H1 (cell line): ENCODE measurements around the gene SLC22A23. TPM values are rescaled to one million over a fixed set of nuclear protein-coding genes. Genes with fewer than 3 reads are reported as not detected.

Experiments
- polyA plus RNA-seq, 7 experiments: library from polyadenylated mRNA; depleted of rRNA in 3 of 7; stranded (reverse) in 5 of 7; unstranded in 2 of 7; fragments of >200 nt in 5 of 7; fragments of 200-250 nt in 2 of 7; gene quantifications; 1 replicate in 5 of 7; 2 replicates in 1 of 7; 4 replicates in 1 of 7; pipeline versions ENCODE4 v1.2.1 to v1.2.3, GENCODE V29; 2011 to 2013; ENCODE audit warnings: missing spikeins in 2 of 7, mixed read lengths in 2 of 7
- total RNA-seq: library from RNA; stranded (reverse); fragmentation: NEBNext Ultra II Directional; extraction: Animal tissue kit (Norgen Biotek cat#: 25700); gene quantifications from 2 replicates; pipeline ENCODE4 v1.2.1, GENCODE V29; 2021
- TF ChIP-seq, protein P1 (sequence below): fragments of 300-600 bp; sonication (generic); IDR thresholded peaks from 2 replicates; pipeline ENCODE4 v1.7.1; 2012; ENCODE audit warnings: low read length, moderate library complexity, mild to moderate bottlenecking, inconsistent platforms; ENCODE audit not compliant: insufficient replicate concordance

SLC22A23 gene
- total and polyA plus RNA-seq, 2 of the 8 experiments (the other 6 are each of a cell fraction or from before 2014, with no cell fraction given) = 9.9 to 38.4 TPM

DNA sequence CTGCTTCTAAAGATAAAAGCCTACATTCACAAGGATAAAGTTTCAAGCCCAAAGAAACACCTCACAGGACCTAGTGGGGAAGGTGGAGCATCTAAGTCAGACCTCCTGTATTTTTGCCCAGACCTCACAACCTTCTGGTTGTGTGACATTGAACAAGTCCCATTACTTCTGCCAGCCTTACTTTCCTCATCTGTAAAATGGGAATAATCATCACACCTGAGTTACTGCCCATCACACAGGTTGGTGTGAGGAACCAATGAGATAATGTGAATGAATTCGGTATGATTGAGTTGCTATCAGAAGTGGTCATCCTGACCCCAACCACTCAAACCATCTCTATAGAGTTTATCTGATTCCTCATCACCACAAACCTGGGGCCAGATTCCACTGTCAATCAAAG, 11.1 kb upstream of the SLC22A23 start (continued):
- TF ChIP-seq, protein P1, sequence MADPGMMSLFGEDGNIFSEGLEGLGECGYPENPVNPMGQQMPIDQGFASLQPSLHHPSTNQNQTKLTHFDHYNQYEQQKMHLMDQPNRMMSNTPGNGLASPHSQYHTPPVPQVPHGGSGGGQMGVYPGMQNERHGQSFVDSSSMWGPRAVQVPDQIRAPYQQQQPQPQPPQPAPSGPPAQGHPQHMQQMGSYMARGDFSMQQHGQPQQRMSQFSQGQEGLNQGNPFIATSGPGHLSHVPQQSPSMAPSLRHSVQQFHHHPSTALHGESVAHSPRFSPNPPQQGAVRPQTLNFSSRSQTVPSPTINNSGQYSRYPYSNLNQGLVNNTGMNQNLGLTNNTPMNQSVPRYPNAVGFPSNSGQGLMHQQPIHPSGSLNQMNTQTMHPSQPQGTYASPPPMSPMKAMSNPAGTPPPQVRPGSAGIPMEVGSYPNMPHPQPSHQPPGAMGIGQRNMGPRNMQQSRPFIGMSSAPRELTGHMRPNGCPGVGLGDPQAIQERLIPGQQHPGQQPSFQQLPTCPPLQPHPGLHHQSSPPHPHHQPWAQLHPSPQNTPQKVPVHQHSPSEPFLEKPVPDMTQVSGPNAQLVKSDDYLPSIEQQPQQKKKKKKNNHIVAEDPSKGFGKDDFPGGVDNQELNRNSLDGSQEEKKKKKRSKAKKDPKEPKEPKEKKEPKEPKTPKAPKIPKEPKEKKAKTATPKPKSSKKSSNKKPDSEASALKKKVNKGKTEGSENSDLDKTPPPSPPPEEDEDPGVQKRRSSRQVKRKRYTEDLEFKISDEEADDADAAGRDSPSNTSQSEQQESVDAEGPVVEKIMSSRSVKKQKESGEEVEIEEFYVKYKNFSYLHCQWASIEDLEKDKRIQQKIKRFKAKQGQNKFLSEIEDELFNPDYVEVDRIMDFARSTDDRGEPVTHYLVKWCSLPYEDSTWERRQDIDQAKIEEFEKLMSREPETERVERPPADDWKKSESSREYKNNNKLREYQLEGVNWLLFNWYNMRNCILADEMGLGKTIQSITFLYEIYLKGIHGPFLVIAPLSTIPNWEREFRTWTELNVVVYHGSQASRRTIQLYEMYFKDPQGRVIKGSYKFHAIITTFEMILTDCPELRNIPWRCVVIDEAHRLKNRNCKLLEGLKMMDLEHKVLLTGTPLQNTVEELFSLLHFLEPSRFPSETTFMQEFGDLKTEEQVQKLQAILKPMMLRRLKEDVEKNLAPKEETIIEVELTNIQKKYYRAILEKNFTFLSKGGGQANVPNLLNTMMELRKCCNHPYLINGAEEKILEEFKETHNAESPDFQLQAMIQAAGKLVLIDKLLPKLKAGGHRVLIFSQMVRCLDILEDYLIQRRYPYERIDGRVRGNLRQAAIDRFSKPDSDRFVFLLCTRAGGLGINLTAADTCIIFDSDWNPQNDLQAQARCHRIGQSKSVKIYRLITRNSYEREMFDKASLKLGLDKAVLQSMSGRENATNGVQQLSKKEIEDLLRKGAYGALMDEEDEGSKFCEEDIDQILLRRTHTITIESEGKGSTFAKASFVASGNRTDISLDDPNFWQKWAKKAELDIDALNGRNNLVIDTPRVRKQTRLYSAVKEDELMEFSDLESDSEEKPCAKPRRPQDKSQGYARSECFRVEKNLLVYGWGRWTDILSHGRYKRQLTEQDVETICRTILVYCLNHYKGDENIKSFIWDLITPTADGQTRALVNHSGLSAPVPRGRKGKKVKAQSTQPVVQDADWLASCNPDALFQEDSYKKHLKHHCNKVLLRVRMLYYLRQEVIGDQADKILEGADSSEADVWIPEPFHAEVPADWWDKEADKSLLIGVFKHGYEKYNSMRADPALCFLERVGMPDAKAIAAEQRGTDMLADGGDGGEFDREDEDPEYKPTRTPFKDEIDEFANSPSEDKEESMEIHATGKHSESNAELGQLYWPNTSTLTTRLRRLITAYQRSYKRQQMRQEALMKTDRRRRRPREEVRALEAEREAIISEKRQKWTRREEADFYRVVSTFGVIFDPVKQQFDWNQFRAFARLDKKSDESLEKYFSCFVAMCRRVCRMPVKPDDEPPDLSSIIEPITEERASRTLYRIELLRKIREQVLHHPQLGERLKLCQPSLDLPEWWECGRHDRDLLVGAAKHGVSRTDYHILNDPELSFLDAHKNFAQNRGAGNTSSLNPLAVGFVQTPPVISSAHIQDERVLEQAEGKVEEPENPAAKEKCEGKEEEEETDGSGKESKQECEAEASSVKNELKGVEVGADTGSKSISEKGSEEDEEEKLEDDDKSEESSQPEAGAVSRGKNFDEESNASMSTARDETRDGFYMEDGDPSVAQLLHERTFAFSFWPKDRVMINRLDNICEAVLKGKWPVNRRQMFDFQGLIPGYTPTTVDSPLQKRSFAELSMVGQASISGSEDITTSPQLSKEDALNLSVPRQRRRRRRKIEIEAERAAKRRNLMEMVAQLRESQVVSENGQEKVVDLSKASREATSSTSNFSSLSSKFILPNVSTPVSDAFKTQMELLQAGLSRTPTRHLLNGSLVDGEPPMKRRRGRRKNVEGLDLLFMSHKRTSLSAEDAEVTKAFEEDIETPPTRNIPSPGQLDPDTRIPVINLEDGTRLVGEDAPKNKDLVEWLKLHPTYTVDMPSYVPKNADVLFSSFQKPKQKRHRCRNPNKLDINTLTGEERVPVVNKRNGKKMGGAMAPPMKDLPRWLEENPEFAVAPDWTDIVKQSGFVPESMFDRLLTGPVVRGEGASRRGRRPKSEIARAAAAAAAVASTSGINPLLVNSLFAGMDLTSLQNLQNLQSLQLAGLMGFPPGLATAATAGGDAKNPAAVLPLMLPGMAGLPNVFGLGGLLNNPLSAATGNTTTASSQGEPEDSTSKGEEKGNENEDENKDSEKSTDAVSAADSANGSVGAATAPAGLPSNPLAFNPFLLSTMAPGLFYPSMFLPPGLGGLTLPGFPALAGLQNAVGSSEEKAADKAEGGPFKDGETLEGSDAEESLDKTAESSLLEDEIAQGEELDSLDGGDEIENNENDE = no peak
